ENCODE measurements around the gene ESYT1.
"Not testable (repeated sequence)": the region's sequence is repeated elsewhere in the genome, so short reads cannot be mapped to it uniquely, and the experiment has no call there.

The ESYT1 gene

DNA sequence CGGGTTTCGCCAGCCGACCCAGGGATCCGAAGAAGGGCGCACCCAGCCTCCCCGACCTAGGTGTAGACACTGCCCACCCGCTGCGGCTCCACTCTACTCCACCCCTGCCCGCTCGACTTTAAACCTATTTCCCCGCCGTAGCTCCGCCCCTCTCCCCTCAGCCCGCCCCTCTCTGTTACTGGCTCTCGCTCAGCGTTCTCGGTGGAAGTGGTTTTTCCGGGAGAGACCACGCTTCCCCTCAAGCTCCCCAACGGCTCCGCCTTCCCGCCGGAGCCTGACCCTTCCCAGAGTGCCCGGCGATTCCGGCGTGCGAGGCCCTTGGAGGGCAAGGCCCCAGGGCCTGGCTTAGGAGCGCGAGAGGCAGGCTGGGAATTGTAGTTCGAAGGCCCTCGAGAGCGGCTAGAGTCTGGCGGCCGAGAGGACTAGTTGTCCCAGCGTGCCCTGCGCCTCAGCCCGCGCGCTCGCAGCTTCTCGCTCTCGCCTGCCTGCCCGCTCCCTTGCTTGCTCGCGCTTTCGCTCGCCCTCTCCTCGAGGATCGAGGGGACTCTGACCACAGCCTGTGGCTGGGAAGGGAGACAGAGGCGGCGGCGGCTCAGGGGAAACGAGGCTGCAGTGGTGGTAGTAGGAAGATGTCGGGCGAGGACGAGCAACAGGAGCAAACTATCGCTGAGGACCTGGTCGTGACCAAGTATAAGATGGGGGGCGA, 23.8 kb upstream of the ESYT1 start, which contains the start of gene PA2G4:
TSS of gene PA2G4 (plus strand) at position 451 of the 706 bp plus-strand sequence. CDS start at position 630, 179 bp downstream.
- peak; percentile 94 for DNase-seq (ENCODE audit: low spot score)

DNA sequence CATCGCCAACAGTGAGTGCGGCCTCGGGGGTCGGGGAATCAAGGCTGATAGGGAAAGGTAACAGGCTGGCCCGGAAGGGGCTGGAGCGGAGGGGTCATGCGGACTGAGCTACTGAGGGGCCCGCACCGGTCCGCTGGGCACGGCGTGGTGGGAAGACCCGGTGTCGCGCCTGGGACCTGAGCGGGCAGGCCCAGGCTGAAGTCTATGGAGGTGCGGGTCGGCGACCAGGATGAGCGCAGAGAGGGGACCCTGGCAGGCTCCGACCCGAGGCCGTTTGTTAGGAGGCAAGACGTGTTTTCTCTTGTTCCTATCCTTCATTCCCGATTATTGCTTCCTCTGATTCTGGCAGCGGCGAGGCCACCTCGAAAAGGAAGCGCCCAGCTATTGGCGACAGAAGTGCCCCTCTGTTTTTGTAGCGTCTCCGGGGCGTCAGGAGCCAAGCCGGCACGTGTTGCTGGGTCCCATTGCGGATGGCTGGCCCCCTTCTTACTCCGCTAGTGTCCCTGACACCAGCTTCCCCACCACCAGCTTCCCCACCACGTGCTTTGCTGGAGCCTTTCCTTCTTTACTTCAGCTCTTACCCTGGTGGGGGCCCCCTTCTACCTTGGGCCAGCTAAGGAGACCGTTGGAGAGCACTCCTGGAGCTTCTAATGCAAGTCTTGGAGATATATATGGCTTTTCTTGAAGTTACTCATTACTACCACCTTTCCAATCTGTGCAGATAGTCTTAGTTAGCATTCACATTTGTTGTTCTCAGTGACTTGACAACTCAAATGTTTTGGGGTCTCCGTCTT, 23.1 kb upstream of the ESYT1 start:
- no peak for DNase-seq (ENCODE audit: low spot score)

- no peak for DNase-seq (ENCODE audit: low spot score)
Measured at GRCh38 chr12:56105609-56105902, 22.5 kb upstream of the ESYT1 start.

- peak; percentile 53 for DNase-seq (ENCODE audit: low spot score)
Measured at GRCh38 chr12:56107242-56107641, 20.8 kb upstream of the ESYT1 start.

DNA sequence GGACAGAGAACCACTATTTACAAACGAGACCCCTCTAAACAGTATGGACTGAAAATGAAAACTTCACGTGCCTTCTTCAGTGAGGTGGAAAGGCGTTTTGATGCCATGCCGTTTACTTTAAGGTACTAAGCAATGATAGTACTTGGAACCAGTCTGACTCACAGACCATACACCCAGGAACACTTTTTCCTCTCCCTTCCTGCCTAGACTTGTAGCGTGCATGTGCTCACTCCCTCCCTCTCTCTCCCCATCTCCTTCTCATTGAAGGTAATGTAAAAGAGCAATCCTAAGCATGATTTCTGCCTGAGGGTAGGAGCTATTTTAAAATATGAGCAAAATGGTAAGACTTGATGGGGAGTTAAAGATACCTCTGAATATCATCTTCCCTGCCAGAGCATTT, 17.5 kb upstream of the ESYT1 start:
- DNase-seq (ENCODE audit: low spot score) = no peak

DNA sequence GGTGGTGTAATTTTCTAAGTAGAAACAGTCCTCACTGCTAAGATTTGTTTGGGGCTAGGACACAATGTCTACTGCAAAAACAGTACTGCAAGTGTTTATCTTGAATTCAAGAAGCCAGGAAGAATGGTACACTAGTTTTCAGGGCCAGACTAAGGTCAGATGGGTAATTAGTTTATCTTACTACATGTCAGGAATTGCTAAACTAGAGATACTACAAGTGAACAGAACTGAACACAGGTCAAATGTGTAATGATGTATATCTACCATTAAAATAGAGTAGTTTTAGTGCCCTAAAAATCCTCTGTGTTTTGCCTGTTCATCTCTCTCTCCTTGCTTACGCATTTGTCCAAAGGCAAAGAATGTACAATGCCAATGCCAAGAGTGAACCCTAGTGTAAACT, 14.0 kb upstream of the ESYT1 start:
- DNase-seq (ENCODE audit: low spot score) = no peak

- no peak for DNase-seq (ENCODE audit: low spot score)
Measured at GRCh38 chr12:56115329-56115728, 12.7 kb upstream of the ESYT1 start.

- DNase-seq (ENCODE audit: low spot score) = peak; percentile 97
Measured at GRCh38 chr12:56116267-56117081, 11.6 kb upstream of the ESYT1 start, which contains the start of gene RPL41. Gene RPL41, plus strand, starts transcription at chr12:56116633.

DNA sequence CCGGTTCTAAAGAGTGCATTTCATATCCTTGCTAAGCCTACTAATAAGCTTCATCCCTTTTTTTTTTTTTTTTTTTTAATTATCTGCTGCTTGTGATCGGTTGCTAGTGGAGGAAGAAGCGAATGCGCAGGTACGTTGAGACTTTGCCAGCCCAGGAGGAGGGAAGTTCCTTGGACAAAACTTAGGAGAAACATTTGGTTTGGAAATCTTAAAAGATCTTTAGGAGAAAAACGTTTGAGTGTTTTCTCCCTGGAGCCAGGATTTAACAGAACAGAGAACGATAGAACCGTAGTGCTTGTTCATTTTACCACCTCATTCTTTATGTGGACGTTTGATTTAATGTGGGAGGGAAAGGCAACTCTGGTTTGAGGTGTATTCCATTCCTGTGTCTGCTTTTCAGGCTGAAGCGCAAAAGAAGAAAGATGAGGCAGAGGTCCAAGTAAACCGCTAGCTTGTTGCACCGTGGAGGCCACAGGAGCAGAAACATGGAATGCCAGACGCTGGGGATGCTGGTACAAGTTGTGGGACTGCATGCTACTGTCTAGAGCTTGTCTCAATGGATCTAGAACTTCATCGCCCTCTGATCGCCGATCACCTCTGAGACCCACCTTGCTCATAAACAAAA, 10.9 kb upstream of the ESYT1 start:
- DNase-seq (ENCODE audit: low spot score) = not testable (repeated sequence)

GRCh38 chr12:56117778-56118687, 10.0 kb upstream of the ESYT1 start, which contains the start of gene ZC3H10:
Gene ZC3H10, plus strand, starts transcription at chr12:56118266. Its CDS starts 2,297 bp downstream, at chr12:56120563.
- DNase-seq (ENCODE audit: low spot score) = peak; percentile 99

- no peak for DNase-seq (ENCODE audit: low spot score)
Measured at GRCh38 chr12:56118688-56119357, 9.2 kb upstream of the ESYT1 start.

- DNase-seq (ENCODE audit: low spot score) = peak; percentile 85
Measured at GRCh38 chr12:56119361-56119796, 8.7 kb upstream of the ESYT1 start.

GRCh38 chr12:56120158-56120846, 7.8 kb upstream of the ESYT1 start:
- DNase-seq (ENCODE audit: low spot score) = no peak

GRCh38 chr12:56121204-56121870, 6.7 kb upstream of the ESYT1 start:
- no peak for DNase-seq (ENCODE audit: low spot score)

DNA sequence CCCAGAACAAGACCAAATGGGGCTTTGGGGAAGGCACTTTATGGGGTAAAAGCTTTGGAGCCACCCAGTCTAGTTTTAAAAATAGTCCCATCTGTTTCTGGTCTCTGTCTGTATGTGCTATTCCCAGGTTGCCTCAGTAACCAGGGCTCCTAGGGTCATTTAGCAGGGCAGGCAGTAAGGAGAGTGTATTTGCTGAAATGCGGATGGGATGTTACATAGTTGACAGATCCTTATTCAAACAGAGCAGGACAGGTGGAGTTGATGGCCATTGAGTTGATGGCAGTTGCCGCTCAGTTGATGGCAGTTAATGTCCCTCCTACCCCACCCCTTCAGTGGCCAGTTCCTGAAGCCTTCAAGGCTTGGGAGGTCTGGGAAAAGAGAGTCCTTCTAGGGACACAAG, 5.4 kb upstream of the ESYT1 start:
- no peak for DNase-seq (ENCODE audit: low spot score)

DNA sequence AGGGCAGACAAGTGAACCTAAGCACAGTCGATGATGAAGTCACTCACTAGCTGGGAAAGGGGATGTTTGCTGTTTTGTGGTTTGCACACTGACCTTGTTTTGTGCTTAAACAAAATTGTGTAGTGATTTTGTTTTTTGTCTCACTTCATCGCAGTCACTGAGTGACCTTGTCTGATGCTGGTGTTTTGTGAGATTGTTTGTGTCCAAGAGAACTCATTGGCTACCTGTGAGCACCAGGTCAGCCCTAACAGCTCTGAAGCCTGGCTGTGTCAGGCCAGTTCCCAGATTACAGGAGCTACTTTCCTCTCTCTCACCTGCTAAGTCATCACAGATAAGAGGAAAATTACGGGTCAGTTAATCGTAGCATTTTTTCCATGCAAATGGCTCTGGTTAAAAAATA, 3.9 kb upstream of the ESYT1 start:
- DNase-seq (ENCODE audit: low spot score) = no peak

DNA sequence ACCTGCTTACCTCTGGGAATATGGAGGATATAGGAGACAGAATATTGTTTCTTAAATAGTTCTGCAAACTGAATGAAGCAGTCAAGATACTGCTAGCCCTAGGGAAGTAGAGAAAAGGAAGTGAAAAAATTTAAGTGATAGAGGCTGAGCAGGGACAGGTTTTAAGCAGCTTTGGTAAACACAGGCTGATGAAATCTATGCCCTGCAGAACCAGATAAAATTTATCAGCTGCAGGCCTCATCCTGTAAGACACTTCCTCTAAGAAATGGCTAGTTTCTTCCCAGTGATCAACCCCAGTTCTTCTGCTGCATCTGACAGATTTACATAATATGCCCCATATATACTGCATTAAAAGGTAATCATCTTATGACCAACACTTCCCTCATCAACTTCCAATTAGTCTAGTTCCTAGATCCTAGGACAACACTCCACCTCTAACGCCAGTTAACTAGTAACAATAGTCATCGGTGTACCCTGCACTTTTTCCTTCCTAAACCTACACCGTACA, 1.3 kb upstream of the ESYT1 start:
- DNase-seq (ENCODE audit: low spot score) = peak; percentile 58

- no peak for DNase-seq (ENCODE audit: low spot score)
Measured at GRCh38 chr12:56127485-56127887, 581 bp upstream of the ESYT1 start.

DNA sequence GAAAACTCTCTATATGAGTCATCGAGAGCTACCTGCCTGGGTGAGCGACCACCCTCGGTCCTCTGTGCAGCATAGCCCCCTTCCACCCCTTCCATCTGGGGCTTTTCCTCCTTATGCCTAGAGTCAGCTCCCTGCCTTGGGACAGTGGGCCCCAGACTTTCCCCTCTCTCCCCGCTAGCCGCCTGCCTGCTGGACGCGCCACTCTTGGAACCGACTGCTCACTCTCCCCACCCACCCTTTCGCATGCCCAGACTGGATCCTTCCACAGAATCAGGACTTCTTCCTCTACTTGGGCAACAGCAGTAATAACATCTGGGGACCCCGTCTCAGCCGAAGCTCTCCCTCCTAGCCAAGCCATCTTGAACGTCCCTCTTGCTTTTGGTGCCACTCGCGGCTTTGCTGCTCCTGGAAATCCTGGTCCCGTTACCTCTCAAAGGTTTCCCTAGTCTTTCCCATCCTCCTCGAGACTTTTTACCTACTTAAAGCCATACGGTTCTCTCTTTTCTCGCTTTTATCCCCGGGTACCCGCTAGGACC, 671 bp downstream of the ESYT1 start:
- DNase-seq (ENCODE audit: low spot score) = no peak
